Tibial nerve (tissue), 4 donors: ENCODE results near the gene ADAMTSL1. TPM values are rescaled to one million over a fixed set of nuclear protein-coding genes. Genes with fewer than 3 reads are reported as not detected.

Source experiments
- DNase-seq, 2 donors: peaks; one replicate each; pipeline ENCODE4 v3.0.0-alpha.2; 2019; ENCODE audit warnings: low spot score in 2 of 2
- H3K27ac ChIP-seq, 4 donors: fragments of 200-600 bp; sonication (generic) in 3 of 4; one replicate each; pipeline ENCODE4 v1.5.1; 2017 to 2019; ENCODE audit warnings: mild to moderate bottlenecking in 1 of 4
- H3K27me3 ChIP-seq, 2 donors: fragments of 200-600 bp; sonication (generic) in 1 of 2; one replicate each; pipeline versions ENCODE4 v1.5.1 to v1.6.0; 2017 to 2019
- H3K36me3 ChIP-seq, 3 donors: fragments of 200-600 bp; sonication (generic); one replicate each; pipeline ENCODE4 v1.5.1; 2018 to 2019
- H3K4me1 ChIP-seq, 4 donors: fragments of 200-600 bp; sonication (generic) in 3 of 4; one replicate each; pipeline ENCODE4 v1.5.1; 2017 to 2019
- H3K4me3 ChIP-seq, 4 donors: fragments of 200-600 bp; sonication (generic) in 3 of 4; one replicate each; pipeline ENCODE4 v1.5.1; 2017 to 2019; ENCODE audit warnings: mild to moderate bottlenecking in 1 of 4, moderate library complexity in 1 of 4
- H3K9me3 ChIP-seq, 4 donors: fragments of 200-600 bp; sonication (generic) in 3 of 4; one replicate each; pipeline ENCODE4 v1.5.1; 2017 to 2019
- CTCF ChIP-seq, 5 experiments: fragments of 200-600 bp in 3 of 5; fragments of 450-650 bp in 2 of 5; sonication (generic) in 3 of 5; IDR thresholded peaks; one replicate each; pipeline ENCODE4 v1.5.1; 2016 to 2019; ENCODE audit warnings: antibody characterized with exemption in 5 of 5, mild to moderate bottlenecking in 3 of 5, moderate library complexity in 2 of 5
- EP300 ChIP-seq, 2 donors: sonication (generic); formaldehyde crosslinking; IDR thresholded peaks; one replicate each; pipeline ENCODE4 v1.6.1; 2017; ENCODE audit warnings: antibody characterized with exemption in 2 of 2, mild to moderate bottlenecking in 1 of 2
- POLR2A ChIP-seq, 2 donors: fragments of 450-650 bp; IDR thresholded peaks; one replicate each; pipeline ENCODE4 v1.6.1; 2017; ENCODE audit warnings: antibody characterized with exemption in 2 of 2, mild to moderate bottlenecking in 2 of 2, moderate library complexity in 2 of 2
- WGBS, 2 donors: methylation state at CpG; one replicate each; pipeline ENCODE4 v1.1.5; 2018; 5-methylcytosine and 5-hydroxymethylcytosine counted together
- total RNA-seq, 4 donors: library from RNA; depleted of rRNA; stranded (reverse); fragments of >200 nt; gene quantifications; one replicate each; pipeline ENCODE4 v1.1.0, GENCODE V29; 2016

The ADAMTSL1 gene
- total RNA-seq, 4 donors from 2014 or later: 11.9 to 27.1 (median 21.3) TPM

GRCh38 chr9:18891946-18892670 is 418.2 kb downstream of the ADAMTSL1 start:
- WGBS, 2 donors: 95 to 100% methylated on average over 3 to 4 of the region's 5 CpGs
- no peak overlapping the region for H3K4me3 ChIP-seq
- H3K36me3 ChIP-seq: peaks cover 0 to 5% (median 0%) of the 10 kb centered on the region in 3 donors

GRCh38 chr9:18893046-18893445 is 419.1 kb downstream of the ADAMTSL1 start:
- WGBS, 2 donors: 72 to 89% methylated on average over 4 of the region's 4 CpGs
- Histone ChIP-seq H3K27me3 (no peaks in the 10 kb centered on the region), H3K27ac (no peak overlapping the region), H3K4me3 (no peak overlapping the region), H3K4me1 (peaks cover 0 to 13% (median 0%) of the 10 kb centered on the region in 4 donors), H3K9me3 (peaks cover 0 to 26% (median 6%) of the 10 kb centered on the region in 4 donors), H3K36me3 (peaks cover 0 to 5% (median 0%) of the 10 kb centered on the region in 3 donors)
- no peak for DNase-seq
- TF ChIP-seq POLR2A (IDR thresholded peaks at IDR 0.05): no peak

More at GRCh38 chr9:18891946-18892670, 418.2 kb downstream of the ADAMTSL1 start:
- Histone ChIP-seq H3K9me3 (peaks cover 0 to 22% (median 6%) of the 10 kb centered on the region in 4 donors), H3K27me3 (no peaks in the 10 kb centered on the region), H3K27ac (no peak overlapping the region), H3K4me1 (peaks cover 0 to 16% (median 0%) of the 10 kb centered on the region in 4 donors)
- DNase-seq: no peak
- TF ChIP-seq POLR2A (IDR thresholded peaks at IDR 0.05) (no peak), EP300 (IDR thresholded peaks at IDR 0.05) (no peak), CTCF (IDR thresholded peaks at IDR 0.05) (no peak)

- peaks cover 0 to 26% (median 6%) of the 10 kb centered on the region in 4 donors for H3K9me3 ChIP-seq
- no peak for TF ChIP-seq EP300 (IDR thresholded peaks at IDR 0.05)
- no peak for TF ChIP-seq CTCF (IDR thresholded peaks at IDR 0.05)
- no peak for TF ChIP-seq POLR2A (IDR thresholded peaks at IDR 0.05)
- H3K36me3 ChIP-seq: peaks cover 0 to 5% (median 0%) of the 10 kb centered on the region in 3 donors
- 84 to 92% methylated on average over 1 of the region's 1 CpG for WGBS, 2 donors
- DNase-seq: no peak
- no peaks in the 10 kb centered on the region for H3K27me3 ChIP-seq
- H3K4me1 ChIP-seq: peaks cover 0 to 9% (median 0%) of the 10 kb centered on the region in 4 donors
- no peak overlapping the region for H3K27ac ChIP-seq
- no peak overlapping the region for H3K4me3 ChIP-seq
These were observed 419.5 kb downstream of the ADAMTSL1 start for GRCh38 chr9:18893491-18893890.

GRCh38 chr9:18896004-18896403 is 422.1 kb downstream of the ADAMTSL1 start:
- peaks cover 0 to 5% (median 0%) of the 10 kb centered on the region in 3 donors for H3K36me3 ChIP-seq
- no peaks in the 10 kb centered on the region for H3K4me1 ChIP-seq
- no peak overlapping the region for H3K4me3 ChIP-seq
- TF ChIP-seq EP300 (IDR thresholded peaks at IDR 0.05) (no peak), CTCF (IDR thresholded peaks at IDR 0.05) (no peak), POLR2A (IDR thresholded peaks at IDR 0.05) (no peak)
- H3K27ac ChIP-seq: no peak overlapping the region
- peaks cover 0 to 30% (median 6%) of the 10 kb centered on the region in 4 donors for H3K9me3 ChIP-seq
- no peaks in the 10 kb centered on the region for H3K27me3 ChIP-seq
- DNase-seq: no peak

GRCh38 chr9:18896531-18897179 is 422.7 kb downstream of the ADAMTSL1 start:
- TF ChIP-seq POLR2A (IDR thresholded peaks at IDR 0.05): no peak
- TF ChIP-seq EP300 (IDR thresholded peaks at IDR 0.05): no peak
- TF ChIP-seq CTCF (IDR thresholded peaks at IDR 0.05): no peak
- Histone ChIP-seq H3K4me1 (no peaks in the 10 kb centered on the region), H3K4me3 (no peak overlapping the region), H3K36me3 (peaks cover 0 to 5% (median 0%) of the 10 kb centered on the region in 3 donors), H3K9me3 (peaks cover 0 to 35% (median 7%) of the 10 kb centered on the region in 4 donors), H3K27me3 (no peaks in the 10 kb centered on the region), H3K27ac (no peak overlapping the region)
- no peak for DNase-seq
- 92 to 100% methylated on average over 2 of the region's 2 CpGs for WGBS, 2 donors
